Smooth muscle cell of trachea (primary cell): ENCODE measurements around the gene OR10T2. TPM values are rescaled to one million over a fixed set of nuclear protein-coding genes. Genes with fewer than 3 reads are reported as not detected.

Experiments used
- total RNA-seq: library from RNA; depleted of rRNA; stranded (reverse); fragments of >200 nt; gene quantifications from 2 replicates; pipeline ENCODE4 v1.2.1, GENCODE V29; 2014

Gene OR10T2
- not detected in 2 replicates for total RNA-seq

GRCh38 chr1:158398818-158399514 is at the start of gene OR10T2:
Gene OR10T2, minus strand, starts transcription at chr1:158399466. Its CDS starts 0 bp downstream, at chr1:158399466.

GRCh38 chr1:158426137-158426536 is 26.9 kb upstream of the OR10T2 start, which contains the start of gene OR10K2:
Gene OR10K2, minus strand, starts transcription at chr1:158426237. Its CDS starts 5,371 bp downstream, at chr1:158420866.

GRCh38 chr1:158353303-158354075 is 45.8 kb downstream of the OR10T2 start, which contains the start of gene CD1E:
Gene CD1E, plus strand, starts transcription at chr1:158353894. Its CDS starts 95 bp downstream, at chr1:158353989.

Other genes starting within 250 kb of the OR10T2 start
- gene CD1D, start 218.6 kb downstream of the OR10T2 start, total RNA-seq, result 0.50 TPM in 1 of 2 replicates, not detected in the other
- not detected in 2 replicates for gene CD1A, start 145.0 kb downstream of the OR10T2 start, total RNA-seq
- not detected in 2 replicates for gene CD1C, start 109.5 kb downstream of the OR10T2 start, total RNA-seq
- gene CD1B, start 67.9 kb downstream of the OR10T2 start, total RNA-seq, result not detected in 2 replicates
- not detected in 2 replicates for gene CD1E, start 45.6 kb downstream of the OR10T2 start, total RNA-seq
- gene OR10K2, start 26.8 kb upstream of the OR10T2 start, total RNA-seq, result not detected in 2 replicates
- not detected in 2 replicates for gene OR10K1, start 62.4 kb upstream of the OR10T2 start, total RNA-seq
- gene OR10R2, start 72.8 kb upstream of the OR10T2 start, total RNA-seq, result not detected in 2 replicates
- gene OR6Y1, start 154.9 kb upstream of the OR10T2 start, total RNA-seq, result not detected in 2 replicates
- gene OR6P1, start 171.1 kb upstream of the OR10T2 start, total RNA-seq, result not detected in 2 replicates
- not detected in 2 replicates for gene OR10X1, start 180.4 kb upstream of the OR10T2 start, total RNA-seq
- gene OR10Z1, start 205.8 kb upstream of the OR10T2 start, total RNA-seq, result not detected in 2 replicates